HCEC 1CT (cell line): ENCODE measurements around the gene GMEB2.
A peak's percentile ranks its signal among the peaks of the same experiment; 100 is the strongest.

ENCODE experiments used
- DNase-seq: peaks from one replicate; pipeline ENCODE4 v3.0.0-alpha.2; 2017

Gene GMEB2

GRCh38 chr20:63543733-63544132 is 83.2 kb downstream of the GMEB2 start:
- no peak for DNase-seq

GRCh38 chr20:63543131-63543530 is 83.8 kb downstream of the GMEB2 start:
- DNase-seq = no peak

GRCh38 chr20:63542696-63543095 is 84.2 kb downstream of the GMEB2 start:
- DNase-seq = no peak

- DNase-seq = no peak
These were observed 84.8 kb downstream of the GMEB2 start for GRCh38 chr20:63542031-63542559.

- no peak for DNase-seq
These were observed 85.5 kb downstream of the GMEB2 start for GRCh38 chr20:63541371-63541770.

- no peak for DNase-seq
These were observed 86.3 kb downstream of the GMEB2 start for GRCh38 chr20:63540417-63541186.

GRCh38 chr20:63539441-63540370 is 87.2 kb downstream of the GMEB2 start:
- no peak for DNase-seq

GRCh38 chr20:63539092-63539430 is 87.8 kb downstream of the GMEB2 start:
- DNase-seq = no peak

- peak; percentile 29 for DNase-seq
These were observed 88.5 kb downstream of the GMEB2 start for GRCh38 chr20:63538204-63539091.
